Lung (tissue), 12 donors: ENCODE results near the gene ZFP69. TPM values are rescaled to one million over a fixed set of nuclear protein-coding genes. Genes with fewer than 3 reads are reported as not detected.

Experiments
- ATAC-seq: fragments of 200-7000 bp; cut with Tn5 transposase; one replicate; pipeline ENCODE4 v1.9.1; 2020; ENCODE audit warnings: moderate number of reproducible peaks; ENCODE audit not compliant: insufficient read depth, low FRiP score
- DNase-seq, 3 donors: peaks; one replicate each; pipeline ENCODE4 v3.0.0-alpha.2; 2013 to 2017
- H3K27ac ChIP-seq, 2 donors: one replicate each; pipeline ENCODE4 v1.5.1; 2013; ENCODE audit warnings: mild to moderate bottlenecking in 2 of 2, moderate library complexity in 2 of 2, control low read depth in 1 of 2, inconsistent platforms in 1 of 2, low read depth in 1 of 2, low read length in 1 of 2
- H3K27me3 ChIP-seq, 3 donors: one replicate each; pipeline ENCODE4 v1.5.1; 2013; ENCODE audit warnings: low read length in 2 of 3; ENCODE audit not compliant: control insufficient read depth in 3 of 3, insufficient read depth in 3 of 3
- H3K36me3 ChIP-seq, 4 donors: one replicate each; pipeline ENCODE4 v1.5.1; 2013; ENCODE audit warnings: low read length in 4 of 4, mild to moderate bottlenecking in 1 of 4, moderate library complexity in 1 of 4; ENCODE audit not compliant: control insufficient read depth in 4 of 4, insufficient read depth in 4 of 4
- H3K4me1 ChIP-seq, 5 donors: one replicate each; pipeline ENCODE4 v1.5.1; 2013; ENCODE audit warnings: low read length in 5 of 5, mild to moderate bottlenecking in 2 of 5, moderate library complexity in 1 of 5; ENCODE audit not compliant: control insufficient read depth in 5 of 5, insufficient read depth in 5 of 5
- H3K4me3 ChIP-seq: one replicate; pipeline ENCODE4 v1.5.1; 2013; ENCODE audit warnings: mild to moderate bottlenecking, control low read depth, moderate library complexity
- H3K9ac ChIP-seq, 2 donors: one replicate each; pipeline ENCODE4 v1.5.1; 2013; ENCODE audit warnings: low read length in 2 of 2, control low read depth in 1 of 2; ENCODE audit not compliant: insufficient read depth in 1 of 2
- H3K9me3 ChIP-seq, 4 donors: one replicate each; pipeline ENCODE4 v1.5.1; 2013; ENCODE audit warnings: low read length in 3 of 4, mild to moderate bottlenecking in 1 of 4, moderate library complexity in 1 of 4; ENCODE audit not compliant: control insufficient read depth in 4 of 4, insufficient read depth in 3 of 4
- CTCF ChIP-seq: IDR thresholded peaks from 2 replicates; pipeline ENCODE4 v1.5.1; 2012; ENCODE audit warnings: mild to moderate bottlenecking; ENCODE audit errors: control extremely low read depth, extremely low read depth
- WGBS, 2 donors: extraction: QIAGEN DNeasy Blood & Tissue Kit; methylation state at CpG; one replicate each; pipeline ENCODE4 v1.1.7; 2013; 5-methylcytosine and 5-hydroxymethylcytosine counted together
- polyA plus RNA-seq, 2 donors: library from polyadenylated mRNA; stranded (reverse); fragments of 200-250 nt; gene quantifications; one replicate each; pipeline ENCODE4 v1.2.1, GENCODE V29; 2013
- total RNA-seq, 2 donors: library from RNA; depleted of rRNA in 1 of 2; stranded (reverse); fragments of >200 nt in 1 of 2; gene quantifications; one replicate each; pipeline ENCODE4 v1.2.1, GENCODE V29; 2014 to 2021
- donor health status: control.
- donor health status: control.
- donor health status: Bipolar disorder and iron deficiency.
- donor health status: healthy.
- donor health status: DM: yes; HTN: yes; CAD: no.

Gene ZFP69
- total and polyA plus RNA-seq, 4 donors: 1.7 to 4.2 (median 3.8) TPM

GRCh38 chr1:40454873-40455272, 22.2 kb upstream of the ZFP69 start:
- Histone ChIP-seq H3K9me3 (peaks cover 0 to 35% (median 17%) of the 10 kb centered on the region in 4 donors), H3K27me3 (no peaks in the 10 kb centered on the region), H3K4me3 (no peak overlapping the region), H3K27ac (no peak overlapping the region), H3K4me1 (peaks cover 0 to 9% (median 0%) of the 10 kb centered on the region in 5 donors), H3K36me3 (peaks cover 2 to 54% (median 27%) of the 10 kb centered on the region in 4 donors), H3K9ac (no peak overlapping the region)
- DNase-seq: no peak
- WGBS, 2 donors: 97 to 98% methylated on average over 1 of the region's 1 CpG
- no peak for ATAC-seq
- no peak for TF ChIP-seq CTCF

- Histone ChIP-seq H3K4me1 (no peaks in the 10 kb centered on the region), H3K9ac (no peak overlapping the region), H3K27ac (no peak overlapping the region), H3K9me3 (peaks cover 10 to 69% (median 46%) of the 10 kb centered on the region in 4 donors), H3K4me3 (no peak overlapping the region), H3K27me3 (no peaks in the 10 kb centered on the region), H3K36me3 (peaks cover 2 to 43% (median 23%) of the 10 kb centered on the region in 4 donors)
- TF ChIP-seq CTCF: no peak
- DNase-seq: peak in 1 of 3 donors; percentile 4
- 95 to 97% methylated on average over 3 of the region's 3 CpGs for WGBS, 2 donors
- no peak for ATAC-seq
Observed at GRCh38 chr1:40462956-40463590, 14.0 kb upstream of the ZFP69 start.

- Histone ChIP-seq H3K27ac (no peak overlapping the region), H3K4me3 (no peak overlapping the region), H3K27me3 (no peaks in the 10 kb centered on the region), H3K9me3 (peaks cover 1 to 48% (median 29%) of the 10 kb centered on the region in 4 donors), H3K4me1 (no peaks in the 10 kb centered on the region), H3K36me3 (no peaks in the 10 kb centered on the region), H3K9ac (no peak overlapping the region)
- TF ChIP-seq CTCF: no peak
- ATAC-seq (no peak), DNase-seq (no peak)
- WGBS, 2 donors: 91 to 98% methylated on average over 2 of the region's 2 CpGs
Observed at GRCh38 chr1:40469327-40469726, 7.8 kb upstream of the ZFP69 start.
